Measurements from ENCODE around the gene TOX3. TPM values are rescaled to one million over a fixed set of nuclear protein-coding genes. Genes with fewer than 3 reads are reported as not detected.

TOX3 gene
- total RNA-seq, 1 experiment from 2014 or later = 20.2 TPM

- Histone ChIP-seq H3K18ac (ENCODE audit: insufficient read length, low read depth, low read length) (no peak overlapping the region), H4K5ac (ENCODE audit: insufficient read length, low read depth, low read length) (no peak overlapping the region), H3K79me1 (ENCODE audit: insufficient read depth, low read depth, low read length, poor library complexity, severe bottlenecking) (no peaks in the 10 kb centered on the region), H4K20me1 (ENCODE audit: control insufficient read depth, insufficient read depth, insufficient read length) (no peaks in the 10 kb centered on the region), H3K9me3 (ENCODE audit: control insufficient read depth, low read depth, low read length) (no peaks in the 10 kb centered on the region), H3K79me2 (ENCODE audit: insufficient read depth, low read length) (no peaks in the 10 kb centered on the region), H3K4ac (ENCODE audit: low read depth, low read length) (no peak overlapping the region), H3K23ac (ENCODE audit: insufficient read length, low read depth, low read length) (no peak overlapping the region), H3T11ph (ENCODE audit: low read length) (no peak overlapping the region), H3K14ac (ENCODE audit: insufficient read depth, low read length) (no peak overlapping the region), H3K27ac (ENCODE audit: insufficient read length, low read depth, low read length) (no peak overlapping the region), H2BK20ac (ENCODE audit: low read depth, low read length, poor library complexity, severe bottlenecking) (no peak overlapping the region), H3K23me2 (ENCODE audit: insufficient read length, low read depth, low read length, poor library complexity, severe bottlenecking) (no peaks in the 10 kb centered on the region), H3K9ac (ENCODE audit: extremely low read depth, insufficient read length, low read length) (no peak overlapping the region), H4K8ac (replicated peaks; ENCODE audit: insufficient read length, low read depth, low read length) (no peak overlapping the region), H2BK120ac (ENCODE audit: low read depth, low read length, poor library complexity, severe bottlenecking) (no peak overlapping the region), H3K4me1 (ENCODE audit: insufficient read depth, low read length) (no peaks in the 10 kb centered on the region), H4K91ac (ENCODE audit: insufficient read length, low read depth, low read length) (no peak overlapping the region), H2BK15ac (ENCODE audit: low read depth, low read length) (no peak overlapping the region), H2AK5ac (ENCODE audit: insufficient read length, low read length) (no peak overlapping the region), H3K56ac (ENCODE audit: insufficient read length, low read depth, low read length) (no peak overlapping the region), H3K4me2 (ENCODE audit: insufficient read depth, insufficient read length, low read length) (no peak overlapping the region), H2AFZ (ENCODE audit: low read length) (no peak overlapping the region), H2BK5ac (ENCODE audit: insufficient read length, low read length) (no peak overlapping the region), H3K27me3 (ENCODE audit: insufficient read depth, low read length) (no peaks in the 10 kb centered on the region), H2BK12ac (ENCODE audit: insufficient read length, low read depth, low read length) (no peak overlapping the region)
- Mint-ChIP-seq H3K27me3 (ENCODE audit: low read depth) (no peaks in the 10 kb centered on the region), H3K9me3 (no peaks in the 10 kb centered on the region; a peak in 2 of 5 replicates), H3K36me3 (ENCODE audit: insufficient read depth in 1 of 3, low read depth in 3 of 3) (no peaks in the 10 kb centered on the region), H3K27ac (no peak overlapping the region), H3K4me1 (peaks cover 0 to 2% of the 10 kb centered on the region in 2 experiments; a peak in 1 of 4 replicates), H3K4me3 (no peak overlapping the region)
- WGBS (ENCODE audit: extremely low coverage, insufficient read length, low lambda C conversion rate) = no CpG with 5 or more reads among the region's 5 CpGs
- no peak for DNase-seq
- no peak for TF ChIP-seq CTCF (conservative IDR thresholded peaks at IDR 0.05)
Observed at GRCh38 chr16:52584354-52585320, 37.7 kb upstream of the TOX3 start.

All from H9 (cell line).